Mucosa of gallbladder (tissue), 1 donor: ENCODE measurements around the gene LIM2. TPM values are rescaled to one million over a fixed set of nuclear protein-coding genes. Genes with fewer than 3 reads are reported as not detected.

Source experiments
- DNase-seq: peaks from one replicate; pipeline ENCODE4 v3.0.0-alpha.2; 2020; ENCODE audit warnings: low spot score
- total RNA-seq: library from RNA; stranded (reverse); gene quantifications from one replicate; pipeline ENCODE4 v1.2.1, GENCODE V29; 2021
- donor health status: DM: no; HTN: no; CAD: no.

LIM2 gene
- total RNA-seq, 1 donor from 2014 or later = not detected

- no peak for DNase-seq
Measured at GRCh38 chr19:51365965-51366388, 21.8 kb downstream of the LIM2 start, which contains the start of gene ETFB. ETFB (minus strand) TSS chr19:51366388; CDS start chr19:51366326, 62 bp downstream.

GRCh38 chr19:51365211-51365964 lies 22.4 kb downstream of the LIM2 start:
- DNase-seq = peak; percentile 30

- DNase-seq = no peak
Measured at GRCh38 chr19:51364200-51365106, 23.3 kb downstream of the LIM2 start.

GRCh38 chr19:51361239-51361638 lies 26.5 kb downstream of the LIM2 start:
- no peak for DNase-seq

GRCh38 chr19:51359294-51359693 lies 28.5 kb downstream of the LIM2 start:
- no peak for DNase-seq

- no peak for DNase-seq
Measured at GRCh38 chr19:51357952-51358351, 29.8 kb downstream of the LIM2 start.

- no peak for DNase-seq
Measured at GRCh38 chr19:51356159-51356801, 31.5 kb downstream of the LIM2 start.

GRCh38 chr19:51354742-51355148 lies 33.0 kb downstream of the LIM2 start:
- DNase-seq = no peak

- no peak for DNase-seq
Measured at GRCh38 chr19:51354103-51354741, 33.6 kb downstream of the LIM2 start.

GRCh38 chr19:51352783-51353360 lies 34.9 kb downstream of the LIM2 start:
- no peak for DNase-seq

GRCh38 chr19:51351266-51351990 lies 36.3 kb downstream of the LIM2 start:
- no peak for DNase-seq

GRCh38 chr19:51347209-51347928 lies 40.4 kb downstream of the LIM2 start:
- no peak for DNase-seq

- no peak for DNase-seq
Measured at GRCh38 chr19:51346742-51347141, 41.0 kb downstream of the LIM2 start.

GRCh38 chr19:51345076-51345620 lies 42.6 kb downstream of the LIM2 start:
- DNase-seq = no peak

- no peak for DNase-seq
Measured at GRCh38 chr19:51342631-51343569, 44.9 kb downstream of the LIM2 start.

- no peak for DNase-seq
Measured at GRCh38 chr19:51341976-51342580, 45.7 kb downstream of the LIM2 start, which contains the start of gene VSIG10L. VSIG10L (minus strand) TSS chr19:51342139; CDS start chr19:51342124, 15 bp downstream.

- DNase-seq = no peak
Measured at GRCh38 chr19:51341066-51341465, 46.7 kb downstream of the LIM2 start.
